ENCODE results near the gene DCDC2B. TPM values are rescaled to one million over a fixed set of nuclear protein-coding genes. Genes with fewer than 3 reads are reported as not detected.

The DCDC2B gene
- total RNA-seq, 1 donor from 2014 or later, result not detected

DNA sequence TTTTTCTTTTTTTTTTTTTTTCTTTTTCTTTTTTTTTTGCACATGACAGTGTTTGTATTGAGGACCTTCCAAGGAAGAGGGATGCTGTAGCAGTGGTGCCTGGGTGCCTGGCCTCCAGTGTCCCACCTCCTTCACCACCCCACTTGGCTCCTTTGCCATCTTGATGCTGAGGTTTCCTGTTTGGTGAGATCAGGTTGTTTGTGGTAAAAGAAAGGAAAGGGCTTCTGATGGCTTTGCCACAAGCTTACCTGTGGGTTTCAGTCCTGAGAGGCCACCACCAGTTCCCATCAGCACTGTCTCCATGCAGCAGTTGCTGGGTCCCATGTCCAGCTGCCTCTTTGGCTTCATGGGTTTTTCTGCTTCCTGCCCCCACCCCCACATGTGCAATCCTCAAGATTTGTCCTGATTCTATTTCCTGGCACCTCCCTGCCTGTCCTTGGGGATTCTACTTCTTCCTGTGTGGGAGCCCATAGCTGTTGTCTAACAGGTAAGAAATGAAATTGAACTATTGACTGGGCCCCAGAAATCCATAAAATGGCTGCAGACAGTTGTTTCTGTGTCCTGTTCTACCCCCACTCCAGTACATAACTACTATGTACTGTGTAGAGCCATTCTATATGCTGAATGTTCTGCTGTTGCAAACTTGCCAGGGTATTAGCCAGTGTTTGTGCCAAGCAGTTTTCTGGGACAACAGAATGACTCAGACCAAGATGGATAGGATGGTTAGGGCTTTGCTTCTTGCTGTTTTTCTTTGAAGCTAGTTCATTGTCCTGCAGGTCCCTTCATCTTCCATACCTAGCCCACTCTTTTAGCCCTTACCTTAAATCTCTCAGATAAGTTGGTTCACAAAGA is 12.7 kb upstream of the DCDC2B start:
- TF ChIP-seq, protein P1, sequence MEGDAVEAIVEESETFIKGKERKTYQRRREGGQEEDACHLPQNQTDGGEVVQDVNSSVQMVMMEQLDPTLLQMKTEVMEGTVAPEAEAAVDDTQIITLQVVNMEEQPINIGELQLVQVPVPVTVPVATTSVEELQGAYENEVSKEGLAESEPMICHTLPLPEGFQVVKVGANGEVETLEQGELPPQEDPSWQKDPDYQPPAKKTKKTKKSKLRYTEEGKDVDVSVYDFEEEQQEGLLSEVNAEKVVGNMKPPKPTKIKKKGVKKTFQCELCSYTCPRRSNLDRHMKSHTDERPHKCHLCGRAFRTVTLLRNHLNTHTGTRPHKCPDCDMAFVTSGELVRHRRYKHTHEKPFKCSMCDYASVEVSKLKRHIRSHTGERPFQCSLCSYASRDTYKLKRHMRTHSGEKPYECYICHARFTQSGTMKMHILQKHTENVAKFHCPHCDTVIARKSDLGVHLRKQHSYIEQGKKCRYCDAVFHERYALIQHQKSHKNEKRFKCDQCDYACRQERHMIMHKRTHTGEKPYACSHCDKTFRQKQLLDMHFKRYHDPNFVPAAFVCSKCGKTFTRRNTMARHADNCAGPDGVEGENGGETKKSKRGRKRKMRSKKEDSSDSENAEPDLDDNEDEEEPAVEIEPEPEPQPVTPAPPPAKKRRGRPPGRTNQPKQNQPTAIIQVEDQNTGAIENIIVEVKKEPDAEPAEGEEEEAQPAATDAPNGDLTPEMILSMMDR (conservative IDR thresholded peaks at IDR 0.05; ENCODE audit: low read depth, low read length), result no peak
- no peak for DNase-seq (ENCODE audit: low read depth)

DNA sequence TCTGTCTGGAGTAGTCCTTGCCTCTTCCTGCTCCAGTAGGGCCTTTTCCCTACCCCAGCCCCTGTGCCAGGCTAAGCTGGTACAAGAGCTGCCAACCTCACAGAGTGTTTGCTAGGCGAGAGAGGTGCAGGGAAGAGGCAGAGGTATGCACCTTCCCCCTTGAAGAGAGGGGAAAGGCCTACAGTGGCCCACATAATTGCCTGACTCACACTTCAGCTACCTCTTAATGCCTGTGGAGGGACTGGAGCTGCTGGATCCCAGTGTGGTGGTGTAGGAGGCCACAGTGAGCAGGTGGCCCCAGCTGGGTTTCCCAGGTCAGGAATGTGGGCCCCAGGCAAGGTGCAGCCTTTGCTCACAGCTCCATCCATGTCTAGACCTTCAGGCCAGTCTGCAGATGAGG is 11.8 kb upstream of the DCDC2B start:
- TF ChIP-seq, protein P1 (conservative IDR thresholded peaks at IDR 0.05; ENCODE audit: low read depth, low read length), result no peak
- no peak for DNase-seq (ENCODE audit: low read depth)
- H3K4me3 ChIP-seq (ENCODE audit: low read depth, low read length), result no peak overlapping the region

More for the DNA sequence above, 12.7 kb upstream of the DCDC2B start:
- no peak overlapping the region for H3K4me3 ChIP-seq (ENCODE audit: low read depth, low read length)

DNA sequence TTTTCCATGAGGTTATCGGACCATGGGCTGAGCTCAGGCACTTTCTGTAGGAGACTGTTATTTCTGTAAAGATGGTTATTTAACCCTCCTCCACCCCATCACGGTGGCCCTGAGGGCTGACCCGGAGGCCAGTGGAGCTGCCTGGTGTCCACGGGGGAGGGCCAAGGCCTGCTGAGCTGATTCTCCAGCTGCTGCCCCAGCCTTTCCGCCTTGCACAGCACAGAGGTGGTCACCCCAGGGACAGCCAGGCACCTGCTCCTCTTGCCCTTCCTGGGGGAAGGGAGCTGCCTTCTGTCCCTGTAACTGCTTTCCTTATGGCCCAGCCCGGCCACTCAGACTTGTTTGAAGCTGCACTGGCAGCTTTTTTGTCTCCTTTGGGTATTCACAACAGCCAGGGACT is 11.1 kb upstream of the DCDC2B start:
- TF ChIP-seq, protein P1 (conservative IDR thresholded peaks at IDR 0.05; ENCODE audit: low read depth, low read length), result no peak
- DNase-seq (ENCODE audit: low read depth), result no peak
- no peak overlapping the region for H3K4me3 ChIP-seq (ENCODE audit: low read depth, low read length)

DNA sequence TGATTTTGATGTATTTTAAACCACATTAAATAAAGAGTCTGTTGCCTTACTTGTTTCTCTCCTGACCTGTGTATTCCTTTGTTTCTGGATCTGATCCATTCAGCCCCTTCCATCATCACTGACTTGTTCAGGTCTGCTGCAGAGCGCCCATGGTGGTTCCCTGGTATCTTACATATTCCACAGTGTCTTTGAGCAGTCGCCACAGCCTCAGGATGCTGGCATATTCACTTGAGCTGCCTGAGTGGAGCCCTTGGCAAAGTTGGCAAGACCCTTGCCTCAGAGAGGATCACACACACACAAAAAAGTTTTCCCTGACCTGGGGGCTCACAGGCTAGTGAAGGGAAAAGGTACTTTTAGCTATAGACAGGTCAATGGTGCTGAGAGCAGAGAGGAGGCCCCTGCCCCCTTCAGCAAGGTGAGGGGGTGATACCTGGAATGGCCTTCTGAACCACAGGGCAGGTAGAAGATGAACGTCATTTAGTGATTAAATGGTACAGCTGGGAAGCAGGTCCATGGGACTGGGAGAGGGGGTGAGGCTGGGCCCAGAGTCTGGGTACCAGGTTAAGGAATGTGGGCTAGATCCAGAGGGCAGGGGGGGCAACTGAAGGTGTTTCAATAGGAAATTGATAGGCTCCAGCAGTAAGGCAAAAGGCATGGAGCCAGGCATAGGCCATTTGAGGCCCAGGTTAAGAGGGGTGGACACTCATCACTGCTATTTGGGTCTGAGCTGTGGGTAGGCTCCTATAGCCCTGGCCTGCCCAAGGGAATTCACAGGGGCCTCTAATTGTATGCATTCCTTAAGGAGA is 10.4 kb upstream of the DCDC2B start:
- DNase-seq (ENCODE audit: low read depth), result no peak
- TF ChIP-seq, protein P1 (conservative IDR thresholded peaks at IDR 0.05; ENCODE audit: low read depth, low read length), result no peak
- no peak overlapping the region for H3K4me3 ChIP-seq (ENCODE audit: low read depth, low read length)

DNA sequence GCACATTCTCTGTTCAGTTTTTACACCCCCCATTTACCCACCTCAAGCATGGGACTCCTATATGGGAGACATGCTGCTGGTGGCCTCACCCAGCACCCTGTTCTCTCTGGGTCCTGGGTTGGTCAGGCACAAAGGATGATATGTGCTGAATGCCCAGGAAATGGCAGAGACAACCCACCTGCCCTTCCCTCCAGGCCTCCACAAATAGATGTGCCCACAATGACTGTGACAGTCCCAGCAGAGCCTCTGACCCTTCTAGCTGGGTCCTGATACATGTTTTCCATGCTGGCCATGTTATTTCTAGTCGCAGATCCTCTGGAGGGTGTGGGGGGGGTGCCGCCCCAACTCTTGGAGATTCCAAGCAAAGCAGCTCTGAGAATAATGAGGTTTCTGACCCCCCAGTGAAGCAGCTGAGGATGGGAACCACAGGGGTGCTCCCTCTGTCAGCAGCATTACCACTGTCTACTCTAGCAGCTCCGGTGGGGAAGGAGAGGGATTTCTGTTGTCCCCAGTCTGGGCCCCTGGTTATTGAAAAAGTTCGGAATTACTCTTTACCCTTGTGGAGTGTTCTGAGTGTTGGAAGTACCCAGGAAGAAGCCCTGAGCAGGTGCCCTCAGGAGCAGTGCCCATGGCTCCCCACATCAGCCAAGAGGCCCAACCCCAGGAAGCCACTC is 9.7 kb upstream of the DCDC2B start:
- no peak for DNase-seq (ENCODE audit: low read depth)
- no peak overlapping the region for H3K4me3 ChIP-seq (ENCODE audit: low read depth, low read length)
- TF ChIP-seq, protein P1 (conservative IDR thresholded peaks at IDR 0.05; ENCODE audit: low read depth, low read length), result no peak

DNA sequence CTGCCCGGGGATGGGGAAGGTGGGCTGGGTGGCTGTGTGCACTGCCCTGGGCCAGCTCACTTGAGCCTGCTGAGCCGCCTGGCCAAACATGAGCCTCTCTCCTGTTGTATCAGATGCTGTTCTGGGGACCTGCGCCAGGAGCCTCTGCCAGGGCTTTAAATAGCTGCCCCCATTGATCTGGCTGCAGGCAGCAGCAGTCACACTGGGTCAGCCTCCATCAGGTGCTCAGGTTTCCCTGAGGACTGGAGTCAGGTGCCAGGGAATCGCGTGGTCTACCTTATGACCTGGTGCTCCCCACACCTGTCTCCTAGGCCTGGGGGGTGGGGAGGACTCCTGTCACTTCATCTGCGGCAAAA is 9.2 kb upstream of the DCDC2B start:
- DNase-seq (ENCODE audit: low read depth), result no peak
- H3K4me3 ChIP-seq (ENCODE audit: low read depth, low read length), result no peak overlapping the region
- TF ChIP-seq, protein P1 (conservative IDR thresholded peaks at IDR 0.05; ENCODE audit: low read depth, low read length), result no peak
